ENCODE measurements around the gene CD38.

GRCh38 chr4:15870921-15871664 lies 93.0 kb downstream of the CD38 start:
- TF ChIP-seq, protein P1, sequence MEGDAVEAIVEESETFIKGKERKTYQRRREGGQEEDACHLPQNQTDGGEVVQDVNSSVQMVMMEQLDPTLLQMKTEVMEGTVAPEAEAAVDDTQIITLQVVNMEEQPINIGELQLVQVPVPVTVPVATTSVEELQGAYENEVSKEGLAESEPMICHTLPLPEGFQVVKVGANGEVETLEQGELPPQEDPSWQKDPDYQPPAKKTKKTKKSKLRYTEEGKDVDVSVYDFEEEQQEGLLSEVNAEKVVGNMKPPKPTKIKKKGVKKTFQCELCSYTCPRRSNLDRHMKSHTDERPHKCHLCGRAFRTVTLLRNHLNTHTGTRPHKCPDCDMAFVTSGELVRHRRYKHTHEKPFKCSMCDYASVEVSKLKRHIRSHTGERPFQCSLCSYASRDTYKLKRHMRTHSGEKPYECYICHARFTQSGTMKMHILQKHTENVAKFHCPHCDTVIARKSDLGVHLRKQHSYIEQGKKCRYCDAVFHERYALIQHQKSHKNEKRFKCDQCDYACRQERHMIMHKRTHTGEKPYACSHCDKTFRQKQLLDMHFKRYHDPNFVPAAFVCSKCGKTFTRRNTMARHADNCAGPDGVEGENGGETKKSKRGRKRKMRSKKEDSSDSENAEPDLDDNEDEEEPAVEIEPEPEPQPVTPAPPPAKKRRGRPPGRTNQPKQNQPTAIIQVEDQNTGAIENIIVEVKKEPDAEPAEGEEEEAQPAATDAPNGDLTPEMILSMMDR (IDR thresholded peaks at IDR 0.05) = no peak
- no peak for TF ChIP-seq POLR2AphosphoS5 (IDR thresholded peaks at IDR 0.05)
